Measurements from ENCODE around the gene SPECC1. TPM values are rescaled to one million over a fixed set of nuclear protein-coding genes. Genes with fewer than 3 reads are reported as not detected.

Gene SPECC1
- total and polyA plus RNA-seq, 9 of the 15 experiments (the other 6 are each of a cell fraction or from before 2014, with no cell fraction given), result 2.4 to 19.6 (median 14.7) TPM

GRCh38 chr17:20206068-20206467 lies 196.9 kb downstream of the SPECC1 start (continued):
- TF ChIP-seq ARID4B (CRISPR knock-in tag; IDR thresholded peaks at IDR 0.05) (no peak), TEAD4 (IDR thresholded peaks at IDR 0.05; ENCODE audit: low read length) (peak; percentile 38; the same call in 1 of the 2 replicates), TEAD4 (CRISPR knock-in tag; IDR thresholded peaks at IDR 0.05; ENCODE audit: borderline replicate concordance) (no peak), CGGBP1 (CRISPR knock-in tag; IDR thresholded peaks at IDR 0.05) (no peak), HDAC8 (tag; IDR thresholded peaks at IDR 0.05) (no peak), TRIM25 (IDR thresholded peaks at IDR 0.05; ENCODE audit: borderline replicate concordance) (no peak), ZNF79 (CRISPR knock-in tag; IDR thresholded peaks at IDR 0.05; ENCODE audit: low read depth) (no peak), PTRF (tag; IDR thresholded peaks at IDR 0.05) (no peak), TEAD2 (tag; IDR thresholded peaks at IDR 0.05) (no peak), TFAM (CRISPR knock-in tag; conservative IDR thresholded peaks at IDR 0.05) (no peak), POLR2G (IDR thresholded peaks at IDR 0.05; ENCODE audit: low read depth, low read length) (no peak), ARHGAP35 (IDR thresholded peaks at IDR 0.05; ENCODE audit: partially characterized antibody) (no peak), NCOA4 (IDR thresholded peaks at IDR 0.05; ENCODE audit: partially characterized antibody) (no peak)
- TF ChIP-seq, protein P1, sequence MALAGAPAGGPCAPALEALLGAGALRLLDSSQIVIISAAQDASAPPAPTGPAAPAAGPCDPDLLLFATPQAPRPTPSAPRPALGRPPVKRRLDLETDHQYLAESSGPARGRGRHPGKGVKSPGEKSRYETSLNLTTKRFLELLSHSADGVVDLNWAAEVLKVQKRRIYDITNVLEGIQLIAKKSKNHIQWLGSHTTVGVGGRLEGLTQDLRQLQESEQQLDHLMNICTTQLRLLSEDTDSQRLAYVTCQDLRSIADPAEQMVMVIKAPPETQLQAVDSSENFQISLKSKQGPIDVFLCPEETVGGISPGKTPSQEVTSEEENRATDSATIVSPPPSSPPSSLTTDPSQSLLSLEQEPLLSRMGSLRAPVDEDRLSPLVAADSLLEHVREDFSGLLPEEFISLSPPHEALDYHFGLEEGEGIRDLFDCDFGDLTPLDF (CRISPR knock-in tag; IDR thresholded peaks at IDR 0.05), result no peak
- TF ChIP-seq, protein P2, sequence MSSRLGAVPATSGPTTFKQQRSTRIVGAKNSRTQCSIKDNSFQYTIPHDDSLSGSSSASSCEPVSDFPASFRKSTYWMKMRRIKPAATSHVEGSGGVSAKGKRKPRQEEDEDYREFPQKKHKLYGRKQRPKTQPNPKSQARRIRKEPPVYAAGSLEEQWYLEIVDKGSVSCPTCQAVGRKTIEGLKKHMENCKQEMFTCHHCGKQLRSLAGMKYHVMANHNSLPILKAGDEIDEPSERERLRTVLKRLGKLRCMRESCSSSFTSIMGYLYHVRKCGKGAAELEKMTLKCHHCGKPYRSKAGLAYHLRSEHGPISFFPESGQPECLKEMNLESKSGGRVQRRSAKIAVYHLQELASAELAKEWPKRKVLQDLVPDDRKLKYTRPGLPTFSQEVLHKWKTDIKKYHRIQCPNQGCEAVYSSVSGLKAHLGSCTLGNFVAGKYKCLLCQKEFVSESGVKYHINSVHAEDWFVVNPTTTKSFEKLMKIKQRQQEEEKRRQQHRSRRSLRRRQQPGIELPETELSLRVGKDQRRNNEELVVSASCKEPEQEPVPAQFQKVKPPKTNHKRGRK (tag; IDR thresholded peaks at IDR 0.05), result no peak
